MCF 10A (cell line): Measurements from ENCODE around the gene SEC22C. TPM values are rescaled to one million over a fixed set of nuclear protein-coding genes. Genes with fewer than 3 reads are reported as not detected.

Source experiments
- BruUV-seq: library from RNA; stranded (reverse); fragments of 400-500 nt; replicated peaks from 2 replicates; lab custom pipeline; 2021; lab: Mats Ljungman, UMichigan
- CTCF ChIA-PET: fragments of 300-600 bp; sonication (Branson Sonifier 250); formaldehyde crosslinking; extraction: SDS; loops from one replicate; lab custom pipeline; 2021; ENCODE audit warnings: antibody characterized with exemption, inconsistent platforms; lab: Yijun Ruan, JAX
- POLR2A ChIA-PET: fragments of 300-600, 350-650 bp; sonication (Branson Sonifier 250); formaldehyde crosslinking; extraction: SDS; loops from one replicate; lab custom pipeline; 2020; ENCODE audit warnings: antibody characterized with exemption, inconsistent platforms; lab: Yijun Ruan, JAX
- DNase-seq: peaks from one replicate; pipeline ENCODE4 v3.0.0-alpha.2; 2018; ENCODE audit not compliant: unreplicated experiment
- H3K27ac Mint-ChIP-seq: one replicate; pipeline ENCODE4 v1.8.0; 2022; ENCODE audit warnings: mild to moderate bottlenecking, low read depth, mixed read lengths; ENCODE audit not compliant: unreplicated experiment
- H3K27me3 Mint-ChIP-seq: one replicate; pipeline ENCODE4 v1.8.0; 2022; ENCODE audit warnings: mixed read lengths; ENCODE audit not compliant: insufficient read depth, unreplicated experiment
- H3K36me3 Mint-ChIP-seq: one replicate; pipeline ENCODE4 v1.8.0; 2022; ENCODE audit warnings: mild to moderate bottlenecking, moderate library complexity, mixed read lengths; ENCODE audit not compliant: insufficient read depth, unreplicated experiment
- H3K4me1 Mint-ChIP-seq: one replicate; pipeline ENCODE4 v1.8.0; 2022; ENCODE audit warnings: mixed read lengths; ENCODE audit not compliant: insufficient read depth, unreplicated experiment
- H3K4me3 Mint-ChIP-seq: one replicate; pipeline ENCODE4 v1.8.0; 2022; ENCODE audit warnings: mild to moderate bottlenecking, moderate library complexity, mixed read lengths; ENCODE audit not compliant: unreplicated experiment
- H3K9me3 Mint-ChIP-seq: one replicate; pipeline ENCODE4 v1.8.0; 2022; ENCODE audit warnings: mixed read lengths; ENCODE audit not compliant: unreplicated experiment
- CTCF ChIP-seq: fragments of 200-600 bp; IDR thresholded peaks from one replicate; pipeline ENCODE4 v1.8.0; 2022; ENCODE audit warnings: antibody characterized with exemption, mild to moderate bottlenecking; ENCODE audit not compliant: unreplicated experiment
- intact Hi-C: fragments of 100-400 bp; cut with micrococcal nuclease; formaldehyde crosslinking; loops from 2 replicates; pipeline ENCODE4 v1.14.1; 2022
- total RNA-seq: library from RNA; stranded (reverse); gene quantifications from 2 replicates; pipeline ENCODE4 v1.2.3, GENCODE V29; 2022

SEC22C gene
- total RNA-seq, 1 experiment from 2014 or later = 55.7 TPM

GRCh38 chr3:42530073-42530472 is 51.7 kb downstream of the SEC22C start:
- H3K9me3 Mint-ChIP-seq = no peaks in the 10 kb centered on the region
- CTCF ChIA-PET = no interaction called here
- DNase-seq = no peak
- POLR2A ChIA-PET = no interaction called here
- no peaks in the 10 kb centered on the region for H3K36me3 Mint-ChIP-seq
- H3K27ac Mint-ChIP-seq = no peak overlapping the region
- no peak for TF ChIP-seq CTCF
- no TSS peak for BruUV-seq
- no peaks in the 10 kb centered on the region for H3K27me3 Mint-ChIP-seq
- intact Hi-C loops = no loop called here
- H3K4me1 Mint-ChIP-seq = no peaks in the 10 kb centered on the region
- no peak overlapping the region for H3K4me3 Mint-ChIP-seq

- TF ChIP-seq CTCF = no peak
- Mint-ChIP-seq H3K27me3 (no peaks in the 10 kb centered on the region), H3K9me3 (no peaks in the 10 kb centered on the region), H3K4me3 (no peak overlapping the region), H3K4me1 (no peaks in the 10 kb centered on the region), H3K36me3 (no peaks in the 10 kb centered on the region), H3K27ac (no peak overlapping the region)
- intact Hi-C loops = no loop called here
- ChIA-PET CTCF (interaction anchor here (0.7 to 1.2 kb wide), 3 partner anchors 11 to 158 kb away, joined by 3 to 5 read pairs (median 4); no protein-coding TSS in a partner anchor), POLR2A (no interaction called here)
- no peak for DNase-seq
- no TSS peak for BruUV-seq
Measured at GRCh38 chr3:42529468-42529867, 52.3 kb downstream of the SEC22C start.

- no TSS peak for BruUV-seq
- ChIA-PET CTCF (interaction anchor here (0.6 to 0.9 kb wide), 4 partner anchors 11 to 281 kb away, joined by 3 to 5 read pairs (median 4); no protein-coding TSS in a partner anchor), POLR2A (interaction anchor here (1.4 kb wide), 1 partner anchor 12 kb away, joined by 4 read pairs; no protein-coding TSS in a partner anchor)
- Mint-ChIP-seq H3K4me1 (no peaks in the 10 kb centered on the region), H3K27me3 (no peaks in the 10 kb centered on the region), H3K4me3 (no peak overlapping the region), H3K9me3 (no peaks in the 10 kb centered on the region), H3K36me3 (no peaks in the 10 kb centered on the region), H3K27ac (no peak overlapping the region)
- TF ChIP-seq CTCF = no peak
- intact Hi-C loops = no loop called here
- no peak for DNase-seq
Measured at GRCh38 chr3:42527368-42527917, 54.3 kb downstream of the SEC22C start.

- H3K27ac Mint-ChIP-seq = no peak overlapping the region
- CTCF ChIA-PET = interaction anchor here (0.6 to 0.9 kb wide), 3 partner anchors 10 to 76 kb away, joined by 3 to 5 read pairs (median 4); no protein-coding TSS in a partner anchor
Measured at GRCh38 chr3:42526616-42527367, 55.0 kb downstream of the SEC22C start.

More at GRCh38 chr3:42526616-42527367, 55.0 kb downstream of the SEC22C start:
- no peak for TF ChIP-seq CTCF
- POLR2A ChIA-PET = interaction anchor here (1.4 kb wide), 1 partner anchor 11 kb away, joined by 4 read pairs; no protein-coding TSS in a partner anchor
- Mint-ChIP-seq H3K4me3 (no peak overlapping the region), H3K9me3 (no peaks in the 10 kb centered on the region), H3K27me3 (no peaks in the 10 kb centered on the region), H3K4me1 (no peaks in the 10 kb centered on the region), H3K36me3 (no peaks in the 10 kb centered on the region)
- intact Hi-C loops = no loop called here
- no peak for DNase-seq
- BruUV-seq = no TSS peak
